HEK293T (cell line): Measurements from ENCODE around the gene TBR1.

Source experiments
- ARNT ChIP-seq: fragments of 450-650 bp; IDR thresholded peaks from 2 replicates; pipeline ENCODE4 v1.6.1; 2017; ENCODE audit warnings: mild to moderate bottlenecking
- BHLHE40 ChIP-seq: fragments of 450-650 bp; IDR thresholded peaks from 2 replicates; pipeline ENCODE4 v1.6.1; 2016; ENCODE audit warnings: mild to moderate bottlenecking, moderate library complexity, borderline replicate concordance
- CTBP1 ChIP-seq: fragments of 450-650 bp; IDR thresholded peaks from 2 replicates; pipeline ENCODE4 v1.6.1; 2016; ENCODE audit warnings: borderline replicate concordance
- ELF4 ChIP-seq: fragments of 450-650 bp; IDR thresholded peaks from 2 replicates; pipeline ENCODE4 v1.6.1; 2017; ENCODE audit warnings: antibody characterized with exemption
- HDGF ChIP-seq: fragments of 450-650 bp; IDR thresholded peaks from 2 replicates; pipeline ENCODE4 v1.6.1; 2017; ENCODE audit warnings: antibody characterized with exemption, borderline replicate concordance

GRCh38 chr2:161414042-161415033, 1.8 kb upstream of the TBR1 start:
- TF ChIP-seq ELF4 (no peak), CTBP1 (no peak), HDGF (no peak), BHLHE40 (no peak), ARNT (no peak)
